ENCODE results near the gene NRG3. TPM values are rescaled to one million over a fixed set of nuclear protein-coding genes. Genes with fewer than 3 reads are reported as not detected.
"Not testable (repeated sequence)": the region's sequence is repeated elsewhere in the genome, so short reads cannot be mapped to it uniquely, and the experiment has no call there.

NRG3 gene
- total RNA-seq, 1 experiment from 2014 or later, result 0.08 TPM

DNA sequence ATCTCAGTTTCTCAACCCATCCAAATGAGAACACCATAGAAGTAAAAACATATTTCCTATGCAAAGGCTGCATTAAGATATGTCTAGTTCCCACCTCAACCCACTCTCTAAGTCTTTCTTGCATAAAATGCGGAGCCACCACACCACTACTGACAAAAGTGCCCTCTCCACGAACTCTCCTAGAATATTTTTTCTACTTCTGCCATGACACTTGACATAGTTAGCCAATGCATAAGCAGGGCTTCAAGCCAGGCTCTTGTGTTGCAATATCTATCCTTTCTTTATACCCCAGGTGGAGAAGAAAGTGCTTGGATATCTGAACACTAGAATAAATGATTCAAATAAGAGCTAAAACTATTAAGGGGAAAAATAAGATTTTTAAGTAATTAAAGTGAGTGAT is 465.2 kb downstream of the NRG3 start:
- TF ChIP-seq TCF7L2 (IDR thresholded peaks at IDR 0.05; ENCODE audit: low read depth, low read length) (no peak), POLR2AphosphoS5 (IDR thresholded peaks at IDR 0.05; ENCODE audit: low read depth, low read length) (no peak), CTCF (IDR thresholded peaks at IDR 0.05) (no peak), SIN3A (IDR thresholded peaks at IDR 0.05; ENCODE audit: borderline replicate concordance, insufficient read depth, low read depth, low read length) (no peak)
- TF ChIP-seq, protein P1, sequence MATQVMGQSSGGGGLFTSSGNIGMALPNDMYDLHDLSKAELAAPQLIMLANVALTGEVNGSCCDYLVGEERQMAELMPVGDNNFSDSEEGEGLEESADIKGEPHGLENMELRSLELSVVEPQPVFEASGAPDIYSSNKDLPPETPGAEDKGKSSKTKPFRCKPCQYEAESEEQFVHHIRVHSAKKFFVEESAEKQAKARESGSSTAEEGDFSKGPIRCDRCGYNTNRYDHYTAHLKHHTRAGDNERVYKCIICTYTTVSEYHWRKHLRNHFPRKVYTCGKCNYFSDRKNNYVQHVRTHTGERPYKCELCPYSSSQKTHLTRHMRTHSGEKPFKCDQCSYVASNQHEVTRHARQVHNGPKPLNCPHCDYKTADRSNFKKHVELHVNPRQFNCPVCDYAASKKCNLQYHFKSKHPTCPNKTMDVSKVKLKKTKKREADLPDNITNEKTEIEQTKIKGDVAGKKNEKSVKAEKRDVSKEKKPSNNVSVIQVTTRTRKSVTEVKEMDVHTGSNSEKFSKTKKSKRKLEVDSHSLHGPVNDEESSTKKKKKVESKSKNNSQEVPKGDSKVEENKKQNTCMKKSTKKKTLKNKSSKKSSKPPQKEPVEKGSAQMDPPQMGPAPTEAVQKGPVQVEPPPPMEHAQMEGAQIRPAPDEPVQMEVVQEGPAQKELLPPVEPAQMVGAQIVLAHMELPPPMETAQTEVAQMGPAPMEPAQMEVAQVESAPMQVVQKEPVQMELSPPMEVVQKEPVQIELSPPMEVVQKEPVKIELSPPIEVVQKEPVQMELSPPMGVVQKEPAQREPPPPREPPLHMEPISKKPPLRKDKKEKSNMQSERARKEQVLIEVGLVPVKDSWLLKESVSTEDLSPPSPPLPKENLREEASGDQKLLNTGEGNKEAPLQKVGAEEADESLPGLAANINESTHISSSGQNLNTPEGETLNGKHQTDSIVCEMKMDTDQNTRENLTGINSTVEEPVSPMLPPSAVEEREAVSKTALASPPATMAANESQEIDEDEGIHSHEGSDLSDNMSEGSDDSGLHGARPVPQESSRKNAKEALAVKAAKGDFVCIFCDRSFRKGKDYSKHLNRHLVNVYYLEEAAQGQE (IDR thresholded peaks at IDR 0.05; ENCODE audit: insufficient read depth in 1 of 2, low read depth in 2 of 2, low read length in 1 of 2), result no peak
- CTCF ChIA-PET, result no interaction called here
- no TSS peak for BruUV-seq (replicated peaks)
- POLR2A ChIA-PET, result no interaction called here
- Histone ChIP-seq H3K36me3 (ENCODE audit: control insufficient read depth, insufficient read depth, low read length) (no peaks in the 10 kb centered on the region), H3K4me3 (ENCODE audit: low read depth in 2 of 2, low read length in 2 of 2) (no peak overlapping the region), H3K27ac (ENCODE audit: low read length) (no peak overlapping the region), H3K27me3 (ENCODE audit: control insufficient read depth, insufficient read depth, low read length) (no peaks in the 10 kb centered on the region), H3K4me1 (ENCODE audit: control insufficient read depth, insufficient read depth, low read length) (no peaks in the 10 kb centered on the region), H3K9me3 (ENCODE audit: control insufficient read depth, insufficient read depth, low read depth, low read length) (no peaks in the 10 kb centered on the region)
- intact Hi-C loops (cut with micrococcal nuclease; ENCODE audit: unreplicated experiment) (no loop called here), in situ Hi-C loops (cut with HindIII; ENCODE audit: low pct_unique_long_range_greater_than_20kb, low sequenced_read_pairs) (no loop called here)
- ATAC-seq (no peak), DNase-seq (ENCODE audit: low read depth, low spot score) (no peak)

DNA sequence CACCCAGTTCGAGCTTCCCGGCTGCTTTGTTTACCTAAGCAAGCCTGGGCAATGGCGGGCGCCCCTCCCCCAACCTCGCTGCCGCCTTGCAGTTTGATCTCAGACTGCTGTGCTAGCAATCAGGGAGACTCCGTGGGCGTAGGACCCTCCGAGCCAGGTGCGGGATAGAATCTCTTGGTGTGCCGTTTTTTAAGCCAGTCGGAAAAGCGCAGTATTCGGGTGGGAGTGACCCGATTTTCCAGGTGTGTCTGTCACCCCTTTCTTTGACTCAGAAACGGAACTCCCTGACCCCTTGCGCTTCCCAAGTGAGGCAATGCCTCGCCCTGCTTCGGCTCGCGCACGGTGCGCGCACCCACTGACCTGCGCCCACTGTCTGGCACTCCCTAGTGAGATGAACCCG is 474.6 kb downstream of the NRG3 start:
- ATAC-seq; BruUV-seq (replicated peaks); CTCF ChIA-PET; POLR2A ChIA-PET; in situ Hi-C loops (cut with HindIII; ENCODE audit: low pct_unique_long_range_greater_than_20kb, low sequenced_read_pairs); DNase-seq (ENCODE audit: low read depth, low spot score); H3K36me3 ChIP-seq (ENCODE audit: control insufficient read depth, insufficient read depth, low read length); intact Hi-C loops (cut with micrococcal nuclease; ENCODE audit: unreplicated experiment); H3K4me3 ChIP-seq (ENCODE audit: low read depth in 2 of 2, low read length in 2 of 2); H3K4me1 ChIP-seq (ENCODE audit: control insufficient read depth, insufficient read depth, low read length); H3K9me3 ChIP-seq (ENCODE audit: control insufficient read depth, insufficient read depth, low read depth, low read length); H3K27ac ChIP-seq (ENCODE audit: low read length); H3K27me3 ChIP-seq (ENCODE audit: control insufficient read depth, insufficient read depth, low read length): not testable (repeated sequence)

DNA sequence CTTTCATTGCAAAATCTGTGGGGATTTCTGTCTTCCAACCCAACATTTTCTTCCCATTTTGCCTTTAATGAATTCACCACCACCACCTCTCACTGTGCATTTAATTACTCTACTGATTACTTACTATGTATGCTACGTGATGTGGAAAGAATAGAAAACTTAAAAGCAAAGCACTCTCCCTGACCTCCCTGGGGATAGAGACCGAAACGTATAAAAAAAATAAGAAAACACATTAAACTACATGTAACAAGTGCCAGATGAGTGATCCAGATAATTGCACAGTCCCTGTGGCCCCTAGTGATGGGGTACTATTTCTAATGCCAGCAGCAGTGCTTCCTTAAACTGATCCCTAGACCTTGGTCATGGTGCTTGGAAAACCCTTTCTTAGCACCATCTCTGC is 478.4 kb downstream of the NRG3 start:
- intact Hi-C loops (cut with micrococcal nuclease; ENCODE audit: unreplicated experiment) (no loop called here), in situ Hi-C loops (cut with HindIII; ENCODE audit: low pct_unique_long_range_greater_than_20kb, low sequenced_read_pairs) (no loop called here)
- Histone ChIP-seq H3K36me3 (ENCODE audit: control insufficient read depth, insufficient read depth, low read length) (no peaks in the 10 kb centered on the region), H3K9me3 (ENCODE audit: control insufficient read depth, insufficient read depth, low read depth, low read length) (no peaks in the 10 kb centered on the region), H3K27ac (ENCODE audit: low read length) (no peak overlapping the region), H3K27me3 (ENCODE audit: control insufficient read depth, insufficient read depth, low read length) (no peaks in the 10 kb centered on the region), H3K4me3 (ENCODE audit: low read depth in 2 of 2, low read length in 2 of 2) (no peak overlapping the region), H3K4me1 (ENCODE audit: control insufficient read depth, insufficient read depth, low read length) (no peaks in the 10 kb centered on the region)
- TF ChIP-seq SIN3A (IDR thresholded peaks at IDR 0.05; ENCODE audit: borderline replicate concordance, insufficient read depth, low read depth, low read length) (no peak), POLR2AphosphoS5 (IDR thresholded peaks at IDR 0.05; ENCODE audit: low read depth, low read length) (no peak), TCF7L2 (IDR thresholded peaks at IDR 0.05; ENCODE audit: low read depth, low read length) (no peak), CTCF (IDR thresholded peaks at IDR 0.05) (no peak)
- TF ChIP-seq, protein P1 (IDR thresholded peaks at IDR 0.05; ENCODE audit: insufficient read depth in 1 of 2, low read depth in 2 of 2, low read length in 1 of 2), result no peak
- no TSS peak for BruUV-seq (replicated peaks)
- POLR2A ChIA-PET, result no interaction called here
- DNase-seq (ENCODE audit: low read depth, low spot score), result no peak
- CTCF ChIA-PET, result no interaction called here
- no peak for ATAC-seq

Data from Panc1 (cell line).